HPDE6-E6E7 (cell line): ENCODE results near the gene ARHGAP45.

ENCODE experiments used
- DNase-seq: peaks from one replicate; pipeline ENCODE4 v3.0.0; 2011; ENCODE audit warnings: missing footprints; ENCODE audit errors: extremely low spot score

Gene ARHGAP45

DNA sequence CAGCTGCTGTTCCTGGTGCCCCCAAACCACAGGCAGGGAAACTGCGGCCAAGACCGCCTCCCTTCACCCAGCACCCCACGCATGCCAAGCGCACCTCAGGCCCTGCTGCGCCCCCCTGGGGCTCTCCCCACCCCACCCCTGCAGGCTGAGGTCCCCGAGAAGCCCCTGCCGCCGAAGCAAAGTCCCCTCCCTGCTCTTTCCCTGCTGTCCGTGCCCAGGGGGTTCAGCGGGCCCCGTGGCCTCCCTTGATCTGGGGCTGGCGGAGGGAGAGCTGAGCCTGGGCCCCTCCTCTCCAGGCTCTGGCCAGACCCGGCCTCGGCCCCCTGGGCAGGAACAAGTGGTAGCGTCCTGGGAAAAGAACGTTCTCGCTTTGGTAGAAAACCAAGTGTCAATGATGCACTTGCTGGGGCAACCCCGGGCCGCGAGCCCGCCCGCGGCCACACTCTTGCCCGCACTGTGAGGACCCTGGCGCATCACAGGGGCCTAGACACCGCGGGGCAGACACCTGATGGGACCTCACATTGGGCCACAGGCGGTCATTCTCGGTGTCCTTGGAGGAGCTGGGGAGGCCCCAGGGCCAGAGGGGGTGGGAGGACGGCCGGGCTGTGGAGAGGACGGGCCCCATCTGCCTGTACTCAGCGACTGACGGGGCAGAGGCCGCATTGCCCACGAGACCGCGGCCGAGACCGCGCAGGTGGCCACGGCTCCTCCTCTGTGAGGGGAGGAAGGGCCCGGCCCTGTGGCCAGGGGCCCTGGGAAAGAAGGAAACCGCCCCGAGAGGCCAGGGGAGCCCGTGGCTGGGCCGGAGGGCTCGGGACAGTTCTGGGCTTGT lies 65.8 kb downstream of the ARHGAP45 start:
- DNase-seq, result no peak

DNA sequence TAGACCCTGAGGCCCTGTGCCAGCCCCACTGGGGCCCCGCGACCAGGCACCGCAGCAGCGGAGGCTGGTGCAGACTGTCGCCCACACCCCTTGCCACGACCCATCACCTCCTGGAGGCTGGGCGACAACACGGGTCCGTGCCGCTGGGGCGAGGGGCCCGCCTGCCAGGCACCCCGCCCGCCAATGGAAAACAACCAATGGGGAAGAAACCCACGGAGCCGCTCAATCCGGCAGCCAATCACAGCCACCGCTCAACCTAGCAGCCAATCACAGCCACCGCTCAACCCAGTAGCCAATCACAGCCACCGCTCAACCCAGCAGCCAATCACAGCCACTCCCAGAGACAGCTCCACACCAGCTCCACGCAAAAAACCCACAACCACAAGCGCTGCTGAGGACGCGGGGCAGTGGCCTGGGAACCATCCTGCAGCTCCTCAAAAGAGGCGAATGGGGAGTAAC lies 66.5 kb downstream of the ARHGAP45 start:
- DNase-seq, result no peak

DNA sequence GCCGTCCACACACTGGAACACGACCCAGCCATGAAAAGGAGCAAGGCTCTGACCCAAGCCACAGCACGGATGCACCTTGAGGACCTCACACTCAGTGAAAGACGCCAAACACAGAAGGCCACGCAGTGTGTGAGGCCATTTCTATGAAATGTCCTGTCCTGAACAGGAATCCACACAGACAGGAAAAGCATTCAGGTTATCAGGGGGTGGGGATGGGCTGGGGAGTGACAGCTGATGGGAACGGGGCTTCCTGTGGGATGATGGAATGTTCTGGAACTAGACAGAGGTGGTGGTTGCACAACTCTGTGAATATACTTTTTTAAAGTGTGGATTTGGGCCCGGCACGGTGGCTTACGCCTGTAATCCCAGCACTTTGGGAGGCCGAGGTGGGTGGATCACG lies 67.5 kb downstream of the ARHGAP45 start:
- DNase-seq, result no peak

DNA sequence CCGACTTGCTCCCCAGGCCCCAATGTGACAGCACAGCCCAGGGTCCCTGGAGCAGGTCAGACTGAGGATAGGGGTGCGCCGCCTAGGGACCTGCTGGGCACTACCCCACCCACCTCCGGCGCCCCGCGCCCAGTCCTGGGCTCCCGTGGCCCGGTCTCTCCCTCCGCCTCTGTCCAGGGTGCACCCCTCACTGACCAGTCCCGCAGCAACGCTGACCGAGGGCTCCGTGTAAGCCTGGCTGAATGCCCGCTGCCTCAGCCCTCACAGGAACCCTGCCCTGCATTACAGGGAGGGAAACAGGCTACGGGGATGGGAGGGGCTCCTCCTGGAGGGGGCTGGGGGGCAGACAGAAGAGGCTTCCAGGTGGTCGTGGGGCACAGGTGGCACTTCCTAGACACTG lies 68.5 kb downstream of the ARHGAP45 start:
- DNase-seq, result no peak

DNA sequence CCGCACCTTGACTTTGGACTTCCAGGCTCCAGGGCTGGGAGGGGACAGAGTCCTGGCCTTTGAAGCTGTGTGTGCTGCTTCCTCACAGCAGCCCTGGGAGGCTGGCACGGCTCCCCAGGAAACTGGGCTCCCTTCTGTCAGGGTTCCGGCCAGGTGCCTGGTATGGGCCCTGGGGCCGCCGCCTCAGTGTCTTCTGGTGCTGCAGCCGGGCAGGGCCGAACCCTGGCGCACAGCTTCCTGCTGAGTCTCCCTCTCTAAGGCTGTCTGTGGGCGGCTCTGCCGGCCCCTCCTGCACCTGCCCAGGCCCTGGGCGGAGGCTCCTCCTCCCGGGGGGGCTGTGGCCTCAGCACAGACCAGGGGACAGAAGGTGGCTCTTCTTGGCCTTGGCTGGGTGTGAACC lies 69.2 kb downstream of the ARHGAP45 start:
- DNase-seq, result no peak
